Esophagus mucosa (tissue), 1 donor: ENCODE results near the gene ZNF552. TPM values are rescaled to one million over a fixed set of nuclear protein-coding genes. Genes with fewer than 3 reads are reported as not detected.
"Not testable (repeated sequence)": the region's sequence is repeated elsewhere in the genome, so short reads cannot be mapped to it uniquely, and the experiment has no call there.

Experiments used
- ATAC-seq: fragments of 200-7000 bp; cut with Tn5 transposase; one replicate; pipeline ENCODE4 v1.9.1; 2020
- total RNA-seq: library from RNA; stranded (reverse); gene quantifications from one replicate; pipeline ENCODE4 v1.2.4, GENCODE V29; 2023
- donor health status: DM: yes; HTN: yes; CAD: no.

Gene ZNF552
- total RNA-seq, 1 donor from 2014 or later = 7.9 TPM

DNA sequence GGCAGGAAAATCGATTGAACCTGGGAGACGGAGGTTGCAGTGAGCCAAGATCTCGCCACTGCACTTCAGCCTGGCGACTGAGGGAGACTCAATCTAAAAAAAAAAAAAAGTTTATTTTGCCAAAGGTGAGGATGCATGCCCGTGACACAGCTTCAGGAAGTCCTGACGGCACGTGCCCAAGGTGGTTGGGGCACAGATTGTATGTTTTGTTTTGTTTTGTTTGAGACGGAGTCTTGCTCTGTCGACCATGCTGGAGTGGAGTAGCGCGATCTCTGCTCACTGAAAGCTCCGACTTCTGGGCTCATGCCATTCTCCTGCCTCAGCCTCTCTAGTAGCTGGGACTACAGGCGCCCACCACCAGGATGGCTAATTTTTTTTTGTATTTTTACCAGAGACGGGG is 3.3 kb upstream of the ZNF552 start:
- ATAC-seq = no peak

DNA sequence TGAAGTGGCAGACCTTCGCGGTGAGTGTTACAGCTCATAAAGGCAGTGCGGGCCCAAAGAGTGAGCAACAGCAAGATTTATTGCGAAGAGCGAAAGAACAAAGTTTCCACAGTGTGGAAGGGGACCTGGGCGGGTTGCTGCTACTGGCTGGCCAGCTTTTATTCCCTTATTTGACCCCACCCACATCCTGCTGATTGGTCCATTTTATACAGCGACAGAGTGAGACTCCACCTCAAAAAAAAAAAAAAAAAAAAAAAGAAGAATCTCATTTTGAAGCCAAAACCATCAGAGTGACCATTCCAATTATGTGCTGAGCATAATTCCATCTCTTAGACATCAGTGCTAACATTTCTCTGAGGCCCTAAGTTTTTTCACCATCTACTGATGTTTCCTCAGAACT is 1.9 kb upstream of the ZNF552 start:
- ATAC-seq = no peak

DNA sequence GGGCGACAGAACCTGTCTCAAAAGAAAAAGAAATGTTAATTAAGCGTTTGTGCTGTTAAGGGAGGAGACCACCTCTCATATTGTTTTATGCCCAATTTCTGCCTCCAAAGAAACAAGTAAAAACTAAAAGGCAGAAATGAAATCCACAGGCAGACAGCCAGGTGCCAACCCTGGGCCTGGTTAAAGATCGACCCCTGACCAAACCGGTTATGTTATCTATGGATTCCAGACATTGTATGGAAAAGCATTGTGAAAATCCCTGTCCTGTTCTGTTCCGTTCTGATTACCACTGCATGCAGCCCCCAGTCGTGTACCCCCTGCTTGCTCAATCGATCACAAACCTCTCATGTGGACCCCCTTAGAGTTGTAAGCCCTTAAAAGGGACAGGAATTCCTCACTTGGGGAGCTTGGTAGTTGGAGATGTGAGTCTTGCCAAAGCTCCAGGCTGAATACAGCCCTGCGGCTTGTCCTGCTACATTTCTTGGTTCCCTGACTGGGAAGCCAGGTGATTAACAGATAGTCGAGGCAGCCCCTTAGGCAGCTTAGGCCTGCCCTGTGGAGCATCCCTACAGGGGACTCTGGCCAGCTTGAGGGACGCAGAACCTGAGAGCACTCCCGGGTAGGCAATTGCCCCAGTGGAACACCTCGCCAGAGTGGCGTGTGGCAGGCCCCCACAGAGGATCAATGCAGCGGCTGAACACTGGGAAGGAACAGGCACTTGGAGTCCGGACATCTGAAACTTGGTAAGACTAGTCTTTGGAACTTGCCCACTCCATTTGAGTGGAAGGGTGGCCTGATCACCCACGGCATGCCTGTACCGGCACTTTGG is 748 bp upstream of the ZNF552 start:
- no peak for ATAC-seq

DNA sequence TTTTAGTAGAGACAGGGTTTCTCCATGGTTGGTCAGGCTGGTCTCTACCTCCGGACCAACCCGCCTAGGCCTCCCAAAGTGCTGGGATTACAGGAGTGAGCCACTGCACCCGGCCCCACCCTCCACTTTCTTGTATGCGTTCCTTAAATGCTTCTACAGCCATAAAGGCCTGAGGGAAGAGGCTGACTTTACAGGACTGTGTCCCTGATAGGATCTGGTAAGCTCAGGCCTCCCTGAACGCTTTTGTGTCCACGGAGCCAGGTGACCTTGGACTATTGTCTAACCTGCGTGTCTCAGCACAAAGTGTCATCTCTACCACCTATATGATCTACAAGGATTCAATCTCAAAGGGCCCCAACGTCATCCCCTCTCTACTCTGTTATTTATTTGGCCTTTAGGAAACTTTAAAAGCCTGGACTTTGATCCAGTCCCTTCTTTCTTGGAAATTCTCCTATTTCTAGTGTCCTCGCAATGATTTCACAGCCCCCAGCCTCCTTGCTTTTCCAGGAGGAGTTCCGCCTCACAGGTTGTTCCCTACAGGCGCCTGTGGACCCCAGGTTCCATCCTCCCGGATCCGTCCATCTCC is 701 bp downstream of the ZNF552 start:
- peak; percentile 62 for ATAC-seq

DNA sequence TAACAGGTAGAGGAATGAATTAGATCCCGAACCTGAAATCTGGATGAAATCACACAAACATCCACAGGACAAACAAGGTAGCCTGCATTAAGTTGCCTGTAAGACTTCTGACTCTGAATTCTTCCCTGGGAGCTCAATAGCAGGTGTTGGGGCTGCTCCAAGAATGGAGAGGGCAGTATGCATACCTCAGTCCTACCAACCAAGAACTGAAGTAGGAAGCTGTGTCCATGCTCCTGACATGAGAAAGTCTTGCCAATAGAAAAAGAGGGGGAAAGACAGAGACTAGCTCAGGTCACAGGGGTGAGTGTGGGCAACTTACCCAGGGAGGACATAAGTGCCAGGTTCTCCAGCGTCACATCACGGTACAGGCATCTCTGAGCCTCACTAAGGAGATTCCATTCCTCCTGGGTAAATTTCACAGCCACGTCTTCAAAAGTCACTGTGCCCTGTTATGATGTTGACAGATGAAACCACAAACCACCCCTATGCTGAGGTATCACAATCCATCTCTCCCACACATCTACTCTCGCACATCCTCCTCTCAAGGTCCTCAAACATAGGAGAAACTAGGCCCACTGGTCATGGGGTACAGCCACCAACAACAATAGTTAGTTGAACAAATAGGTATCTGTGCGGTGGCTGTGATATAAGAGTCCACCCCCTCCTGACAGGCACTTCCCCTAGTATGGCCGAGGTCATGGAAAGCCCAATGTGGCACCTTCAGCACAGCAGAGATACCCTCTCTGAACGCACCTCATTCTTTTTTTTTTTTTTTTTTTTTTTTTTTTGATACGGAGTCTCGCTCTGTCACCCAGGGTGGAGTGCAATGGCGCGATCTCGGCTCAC is 1.5 kb downstream of the ZNF552 start:
- not testable (repeated sequence) for ATAC-seq

DNA sequence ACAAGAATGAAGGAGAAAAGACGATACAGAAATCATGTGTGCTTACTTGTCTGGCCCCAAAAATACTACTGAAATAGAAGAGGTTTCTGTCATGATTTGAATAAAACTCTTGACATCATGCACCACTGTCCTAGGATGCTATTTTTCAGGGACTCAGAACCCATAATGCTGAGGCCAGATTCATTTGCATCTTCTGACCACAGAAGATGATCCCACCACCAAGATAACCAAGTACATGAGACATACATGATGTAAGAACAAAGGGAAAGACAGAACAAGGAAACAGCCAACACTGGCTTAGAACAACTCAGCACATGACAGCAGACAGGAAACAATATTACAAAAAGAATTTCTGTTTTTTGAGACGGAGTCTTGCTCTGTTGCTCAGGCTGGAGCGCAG is 2.5 kb downstream of the ZNF552 start:
- no peak for ATAC-seq

DNA sequence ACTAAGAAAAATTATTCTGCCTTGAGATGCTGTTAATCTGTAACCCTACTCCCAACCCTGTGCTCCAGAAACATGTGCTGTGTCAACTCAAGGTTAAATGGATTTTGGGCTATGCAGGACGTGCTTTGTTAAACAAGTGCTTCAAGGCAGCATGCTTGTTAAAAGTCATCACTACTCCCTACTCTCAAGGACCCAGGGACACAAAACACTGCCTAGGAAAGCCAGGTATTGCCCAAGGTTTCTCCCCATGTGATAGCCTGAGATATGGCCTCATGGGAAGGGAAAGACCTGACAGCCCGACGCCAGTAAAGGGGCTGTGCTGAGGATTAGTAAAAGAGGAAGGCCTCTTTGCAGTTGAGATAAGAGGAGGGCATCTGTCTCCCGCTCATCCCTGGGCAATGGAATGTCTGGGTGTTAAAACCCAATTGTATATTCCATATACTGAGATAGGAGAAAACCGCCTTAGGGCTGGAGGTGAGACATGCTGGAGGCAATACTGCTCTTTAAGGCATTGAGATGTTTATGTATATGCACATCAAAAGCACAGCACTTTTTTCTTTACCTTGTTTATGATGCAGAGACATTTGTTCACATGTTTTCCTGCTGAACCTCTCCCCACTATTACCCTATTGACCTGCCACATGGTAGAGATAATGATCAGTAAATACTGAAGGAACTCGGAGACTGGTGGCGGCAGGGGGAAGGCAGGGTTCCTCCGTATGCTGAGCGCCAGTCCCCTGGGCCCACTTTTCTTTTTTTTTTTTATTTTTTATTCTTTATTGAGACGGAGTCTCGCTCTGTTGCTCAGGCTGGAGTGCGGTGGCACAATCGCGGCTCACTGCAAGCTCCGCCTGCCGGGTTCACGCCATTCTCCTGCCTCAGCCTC is 4.1 kb downstream of the ZNF552 start:
- not testable (repeated sequence) for ATAC-seq

DNA sequence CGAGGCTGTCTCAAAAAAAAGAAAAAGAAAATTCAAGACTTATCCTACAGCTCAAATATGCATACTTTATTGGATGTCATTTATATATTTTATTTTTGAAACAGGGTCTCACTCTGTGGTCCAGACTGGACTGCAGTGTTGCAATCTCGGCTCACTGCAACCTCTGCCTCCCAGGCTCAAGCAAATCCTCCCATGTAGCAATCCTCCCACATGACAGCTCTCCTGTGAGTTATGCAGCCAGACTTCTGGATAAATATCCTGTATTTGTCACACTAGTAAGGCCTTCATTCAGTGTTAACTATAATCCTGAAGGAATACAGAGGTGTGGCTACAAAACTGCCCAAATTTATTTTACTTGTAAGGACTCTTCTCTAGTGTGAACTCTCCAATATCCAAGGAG is 7.2 kb downstream of the ZNF552 start:
- ATAC-seq = no peak

DNA sequence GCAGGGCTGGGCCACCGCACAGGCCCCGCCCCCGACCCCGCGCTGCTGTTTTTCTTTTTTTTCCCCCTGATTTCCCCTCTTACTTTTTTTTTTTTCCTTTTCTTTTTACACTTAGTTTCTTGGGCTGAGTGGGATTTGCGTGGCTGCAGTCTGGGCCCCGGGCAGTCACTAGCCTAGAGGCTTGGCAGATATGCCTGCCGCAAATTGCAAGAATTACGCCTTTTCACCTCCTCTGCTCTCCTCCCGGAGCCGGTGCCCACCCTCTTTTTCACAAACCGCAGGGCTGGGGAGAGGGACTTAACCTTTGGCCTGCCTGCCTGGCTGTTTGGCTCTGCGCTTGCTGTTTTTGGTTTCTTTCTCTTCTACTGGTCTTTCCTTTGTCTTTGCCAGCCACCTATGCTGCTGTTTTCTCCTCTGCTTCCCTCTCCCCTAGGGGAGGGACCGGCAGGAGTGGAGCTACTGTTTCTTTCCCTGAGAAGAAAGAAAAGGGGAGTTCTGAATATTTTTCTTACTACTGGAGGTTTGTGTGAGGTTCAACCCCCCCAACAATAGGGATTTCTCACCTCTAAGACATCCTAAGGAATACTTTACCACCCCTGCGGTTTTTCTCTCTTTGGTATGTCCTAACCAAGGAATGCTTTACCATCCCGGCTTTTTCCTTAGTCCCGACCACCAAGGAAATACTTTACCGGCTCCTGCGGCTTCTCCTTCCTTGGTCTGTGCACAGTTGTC is 11.0 kb downstream of the ZNF552 start:
- ATAC-seq = no peak

DNA sequence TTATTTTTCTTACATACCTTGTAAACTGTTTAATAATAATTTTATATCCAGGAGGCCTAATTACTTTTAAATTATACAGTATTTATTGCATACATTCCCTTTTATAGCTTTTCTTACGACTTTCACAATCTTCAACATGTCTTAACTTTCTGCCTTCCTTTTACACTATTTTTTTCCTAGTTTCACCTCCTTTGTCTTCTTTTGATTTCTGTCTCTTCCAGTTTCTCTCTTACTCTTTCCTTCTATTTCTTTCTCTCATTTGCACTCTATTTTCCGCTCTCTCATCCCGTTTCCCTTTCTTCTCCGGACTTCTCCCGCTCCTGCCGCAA is 11.5 kb downstream of the ZNF552 start:
- no peak for ATAC-seq

DNA sequence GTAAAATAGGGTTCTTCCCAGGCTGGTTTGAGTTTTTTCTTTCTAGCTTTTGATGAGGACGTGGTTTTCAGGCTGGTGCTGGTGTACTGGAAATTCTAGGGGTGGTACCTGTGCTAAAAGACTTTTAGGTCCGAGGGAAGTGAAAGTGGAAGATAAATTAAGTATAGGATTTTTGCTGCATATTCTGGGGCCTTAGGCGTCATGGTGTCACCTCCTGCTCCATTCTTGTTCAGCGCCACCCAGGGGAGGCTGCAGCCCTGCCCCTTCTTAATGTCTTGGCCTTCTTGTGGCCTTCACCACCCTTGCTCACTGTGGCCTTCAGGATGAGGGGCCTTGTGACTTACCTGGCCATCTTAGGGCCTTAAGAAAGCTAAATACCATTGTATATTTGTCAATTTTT is 12.4 kb downstream of the ZNF552 start:
- ATAC-seq = no peak

DNA sequence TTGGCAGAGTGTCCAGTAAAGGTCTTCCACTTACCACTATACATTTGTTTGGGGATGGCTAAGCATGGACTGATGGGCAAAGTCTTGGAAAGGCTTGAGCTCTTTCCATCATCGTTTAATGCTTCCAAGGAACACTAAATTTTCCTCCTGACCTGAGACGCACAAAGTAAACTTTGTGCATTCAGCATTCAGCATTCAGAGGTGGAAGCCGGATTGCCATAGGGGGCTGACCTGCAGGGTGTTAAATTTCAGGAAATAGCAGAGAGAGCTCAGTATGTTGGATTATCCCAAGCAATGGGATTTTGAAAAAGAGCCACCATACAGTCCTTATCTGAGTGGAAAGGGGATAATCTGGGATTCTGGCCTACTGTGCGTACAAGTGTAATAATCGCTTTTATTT is 14.0 kb downstream of the ZNF552 start:
- ATAC-seq = no peak

DNA sequence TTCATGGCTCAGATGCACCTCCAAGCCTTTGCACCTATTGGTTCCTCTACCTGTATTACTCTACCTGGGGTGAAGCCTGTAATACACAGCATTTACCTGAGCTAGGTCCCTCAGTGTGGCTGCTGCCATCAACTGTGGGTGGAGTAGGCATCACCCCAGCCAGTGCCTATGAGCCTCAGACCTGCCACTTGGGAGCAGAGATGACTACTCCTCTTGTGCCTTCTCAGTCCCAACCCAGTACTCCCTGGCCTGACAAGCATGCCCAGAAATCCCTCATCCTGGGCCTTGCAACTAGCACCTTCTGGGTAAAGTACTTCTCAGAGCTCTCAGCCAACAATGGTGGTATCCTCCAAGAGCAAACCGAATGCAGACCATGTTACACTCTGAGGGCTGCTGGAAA is 18.1 kb downstream of the ZNF552 start:
- ATAC-seq = peak; percentile 14

DNA sequence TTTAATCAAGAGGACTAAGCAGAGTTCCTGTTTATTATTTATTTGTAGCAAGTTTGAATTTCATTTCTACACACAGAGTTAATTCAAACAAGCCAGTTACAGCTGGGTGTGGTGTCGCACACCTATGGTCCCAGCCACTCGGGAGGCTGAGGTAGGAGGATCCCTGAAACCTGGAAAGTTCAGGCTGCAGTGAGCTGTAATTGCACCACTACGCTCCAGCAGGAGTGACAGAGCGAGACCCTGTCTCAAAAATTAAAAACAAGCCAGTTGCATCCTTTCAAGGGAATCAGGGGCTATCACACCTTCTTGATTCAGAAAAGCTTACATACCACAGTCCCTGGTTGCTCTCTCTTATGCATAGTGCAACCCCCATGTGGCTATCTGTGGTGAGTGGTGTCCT is 25.4 kb downstream of the ZNF552 start:
- ATAC-seq = no peak

DNA sequence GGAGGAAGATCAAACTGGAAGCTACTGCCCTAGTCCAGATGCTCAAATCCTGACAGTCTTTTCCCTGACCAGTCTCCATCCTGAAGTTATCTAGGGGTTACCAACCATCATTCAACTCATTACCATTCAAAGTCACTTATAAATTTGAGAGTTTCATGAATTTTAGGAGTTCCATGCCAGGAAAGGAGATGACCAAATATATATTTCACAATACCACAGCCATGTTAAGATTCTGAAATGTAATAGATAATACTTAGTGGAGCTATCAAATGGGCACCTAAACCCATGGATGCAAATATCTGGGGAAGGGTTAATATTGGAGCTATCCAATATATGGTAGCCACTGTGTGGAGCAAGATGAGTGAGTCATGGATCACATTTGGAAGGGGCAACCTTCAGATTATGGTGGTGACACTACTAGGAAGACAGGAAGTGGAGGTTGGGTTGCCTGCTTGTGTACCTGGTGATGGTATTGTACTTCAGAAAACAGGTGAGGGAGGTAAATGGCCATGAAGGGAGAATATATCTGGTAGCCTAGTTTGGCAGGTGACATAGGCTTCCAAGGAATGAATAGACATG is 26.5 kb downstream of the ZNF552 start:
- ATAC-seq = no peak

DNA sequence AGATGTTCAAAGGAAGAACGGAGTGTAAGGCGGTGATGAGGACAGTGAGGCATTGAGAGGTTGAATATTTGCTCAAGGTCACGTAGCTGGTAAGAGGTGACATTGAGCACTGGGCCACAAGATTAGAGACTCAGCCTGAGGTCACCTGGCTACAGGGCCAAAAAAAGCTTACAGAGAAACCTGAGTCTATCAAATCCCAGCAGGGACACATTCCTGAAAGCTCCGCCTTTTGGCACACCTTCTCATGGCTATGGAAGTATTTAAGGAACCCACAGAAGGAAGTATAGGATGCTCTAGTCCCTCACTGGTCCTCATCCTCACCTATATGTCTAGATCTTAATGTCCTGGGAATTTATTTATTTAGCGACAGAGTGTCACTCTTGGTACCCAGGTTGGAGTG is 27.8 kb downstream of the ZNF552 start:
- no peak for ATAC-seq

DNA sequence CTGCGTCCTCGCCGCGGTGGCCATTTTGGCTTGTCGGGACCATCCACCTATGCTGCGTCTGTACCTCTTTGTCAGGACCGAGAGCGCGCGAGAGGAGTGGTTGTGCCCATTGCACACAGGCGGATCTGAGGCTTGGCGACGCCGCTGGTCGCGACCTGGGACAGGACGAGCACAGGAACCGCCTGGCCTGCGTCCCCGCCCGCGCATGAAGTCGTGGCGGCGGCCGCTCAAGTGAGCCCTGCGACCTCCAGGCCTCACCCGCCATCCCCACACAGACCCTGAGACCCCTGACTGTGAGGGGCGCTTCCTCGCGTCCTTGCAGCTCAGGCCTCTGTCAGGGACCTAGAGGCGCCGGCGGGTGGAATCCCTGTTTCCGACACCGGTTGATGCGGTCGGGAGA is 28.4 kb downstream of the ZNF552 start:
- ATAC-seq = peak; percentile 29

DNA sequence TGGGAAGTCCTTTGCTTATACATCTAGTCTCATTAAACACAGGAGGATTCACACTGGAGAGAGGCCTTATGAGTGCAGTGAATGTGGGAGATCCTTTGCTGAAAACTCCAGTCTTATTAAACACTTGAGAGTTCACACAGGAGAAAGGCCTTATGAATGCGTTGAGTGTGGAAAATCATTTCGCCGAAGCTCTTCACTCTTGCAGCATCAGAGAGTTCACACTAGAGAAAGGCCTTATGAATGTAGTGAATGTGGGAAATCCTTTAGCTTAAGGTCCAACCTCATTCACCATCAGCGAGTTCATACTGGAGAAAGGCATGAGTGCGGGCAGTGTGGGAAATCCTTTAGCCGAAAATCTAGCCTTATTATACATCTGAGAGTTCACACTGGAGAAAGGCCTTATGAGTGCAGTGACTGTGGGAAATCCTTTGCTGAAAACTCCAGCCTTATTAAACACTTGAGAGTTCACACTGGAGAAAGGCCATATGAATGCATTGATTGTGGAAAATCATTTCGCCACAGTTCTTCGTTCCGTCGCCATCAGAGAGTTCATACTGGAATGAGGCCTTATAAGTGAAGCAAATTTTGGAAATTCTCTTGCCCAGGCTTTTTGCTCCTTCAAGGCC is 35.4 kb downstream of the ZNF552 start:
- no peak for ATAC-seq

DNA sequence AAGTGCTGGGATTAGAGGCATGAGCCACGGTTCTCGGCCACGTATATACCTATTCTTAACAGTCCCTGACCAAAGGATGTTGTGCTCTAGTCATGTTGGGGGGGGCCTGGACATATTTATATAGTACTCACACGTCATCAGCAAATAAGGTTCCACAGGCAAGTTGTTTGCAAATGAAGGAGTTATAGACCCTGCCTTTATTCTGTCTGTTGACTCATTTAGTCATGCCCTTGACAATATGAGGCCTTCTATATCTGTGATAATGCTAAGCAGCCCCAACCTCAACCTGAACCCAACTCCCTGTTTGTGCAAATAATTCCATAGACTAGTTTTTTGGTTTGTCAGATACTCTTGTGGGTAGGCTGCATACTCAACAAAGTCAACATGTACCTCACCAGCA is 36.4 kb downstream of the ZNF552 start:
- no peak for ATAC-seq

DNA sequence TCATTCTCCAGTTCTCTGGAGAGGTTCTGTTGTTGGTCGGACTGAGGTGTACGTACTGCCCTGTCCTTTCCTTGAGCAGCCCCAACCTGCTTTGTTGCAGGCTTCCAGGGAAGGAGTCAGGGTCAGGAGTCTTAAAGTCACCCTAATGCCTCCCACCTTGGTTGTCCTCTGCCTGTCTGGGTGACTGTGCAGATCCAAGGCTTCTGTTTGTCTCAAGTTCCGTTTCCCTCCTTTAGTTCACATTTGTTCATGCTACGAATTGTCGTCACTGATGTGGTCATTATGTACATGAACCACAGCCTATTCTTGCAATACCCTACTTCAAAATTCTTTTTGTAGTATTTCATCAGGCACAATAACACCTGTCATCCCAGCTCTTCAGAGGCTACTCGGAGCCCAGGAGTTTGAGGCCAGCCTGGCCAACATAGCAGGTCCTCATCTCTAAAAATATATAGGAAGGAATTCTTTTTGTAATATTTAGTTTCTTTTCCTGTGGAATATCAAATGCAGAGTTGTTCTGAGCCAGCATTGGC is 37.9 kb downstream of the ZNF552 start:
- no peak for ATAC-seq

DNA sequence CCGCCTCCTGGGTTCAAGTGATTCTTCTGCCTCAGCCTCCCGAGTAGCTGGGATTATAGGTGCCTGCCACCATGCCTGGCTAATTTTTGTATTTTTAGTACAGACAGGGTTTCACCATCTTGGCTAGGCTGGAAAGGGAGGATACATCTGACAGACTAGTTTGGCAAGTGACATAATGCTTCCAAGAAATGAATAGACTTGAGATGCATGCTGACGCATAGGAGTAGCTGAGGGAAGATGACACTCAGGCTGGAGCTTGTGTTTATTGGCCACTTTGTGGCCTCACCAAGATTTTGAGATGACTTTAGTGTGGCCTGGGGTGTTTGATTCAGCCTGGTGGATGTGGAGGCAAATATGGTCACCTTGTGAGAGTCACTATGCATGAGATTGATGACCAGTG is 41.2 kb downstream of the ZNF552 start:
- peak; percentile 73 for ATAC-seq
